Measurements from ENCODE around the gene C16orf46. TPM values are rescaled to one million over a fixed set of nuclear protein-coding genes. Genes with fewer than 3 reads are reported as not detected.

Gene C16orf46
- total and polyA plus RNA-seq, 2 of the 13 experiments (the other 11 are each of a cell fraction or from before 2014, with no cell fraction given): 0.38 to 0.55 TPM

DNA sequence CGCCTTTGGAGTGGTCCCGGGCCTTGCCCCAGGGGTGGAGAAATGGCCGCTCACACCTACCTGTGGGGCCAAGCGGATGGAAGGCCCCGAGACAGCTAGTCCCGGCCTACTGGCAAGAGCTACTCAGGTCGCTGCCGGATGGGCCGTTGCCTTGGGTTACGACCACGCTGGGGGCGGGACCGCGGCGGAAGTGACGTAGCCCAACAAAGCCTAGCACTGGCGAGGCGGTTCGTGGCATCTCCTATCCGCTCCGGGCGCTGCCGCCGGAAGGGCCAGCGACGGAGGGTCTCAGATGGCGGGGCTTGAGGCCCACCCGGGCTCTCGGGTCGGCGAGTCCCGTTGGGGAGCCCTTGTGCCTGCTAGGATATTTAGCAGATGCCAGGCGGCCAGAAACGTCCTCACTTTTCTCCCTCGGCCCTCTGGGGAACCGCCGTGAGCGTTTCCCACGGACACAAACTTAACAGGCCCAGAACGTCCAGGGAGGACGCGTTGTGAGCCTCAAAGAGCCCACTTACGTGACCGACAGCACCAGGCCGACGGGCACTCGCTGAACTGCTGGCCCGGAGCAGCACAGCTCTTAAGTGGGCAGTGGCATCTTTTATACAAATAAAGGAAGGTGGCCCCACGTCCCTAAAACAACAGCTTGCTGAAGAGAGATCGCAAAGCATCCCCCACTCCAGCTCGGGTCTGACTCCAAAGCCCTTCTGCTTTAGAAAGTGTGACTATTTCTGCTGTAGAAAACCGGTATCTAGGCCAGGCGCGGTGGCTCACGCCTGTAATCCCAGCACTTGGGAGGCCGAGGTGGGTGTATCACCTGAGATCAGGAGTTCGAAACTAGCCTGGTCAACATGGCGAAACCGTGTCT lies at the start of gene C16orf46 (continued):
- TF ChIP-seq TCF12 (IDR thresholded peaks at IDR 0.05): no peak
- TF ChIP-seq TCF12 (CRISPR knock-in tag; IDR thresholded peaks at IDR 0.05): 0 out of 2 replicates have a peak, but pooled peaks have one; percentile 81
- TF ChIP-seq NBN (conservative IDR thresholded peaks at IDR 0.05): no peak
- peak; percentile 25; the same call in 1 of the 2 replicates for TF ChIP-seq TEAD2 (CRISPR knock-in tag; IDR thresholded peaks at IDR 0.05)
- TF ChIP-seq, protein P1, sequence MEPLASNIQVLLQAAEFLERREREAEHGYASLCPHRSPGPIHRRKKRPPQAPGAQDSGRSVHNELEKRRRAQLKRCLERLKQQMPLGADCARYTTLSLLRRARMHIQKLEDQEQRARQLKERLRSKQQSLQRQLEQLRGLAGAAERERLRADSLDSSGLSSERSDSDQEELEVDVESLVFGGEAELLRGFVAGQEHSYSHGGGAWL (CRISPR knock-in tag; IDR thresholded peaks at IDR 0.05): 0 out of 2 replicates have a peak, but pooled peaks have one; percentile 36
- no peak for TF ChIP-seq MAF1 (CRISPR knock-in tag; IDR thresholded peaks at IDR 0.05; ENCODE audit: borderline replicate concordance)
- peak; percentile 57; the same call in 1 of the 2 replicates for TF ChIP-seq MIER2 (CRISPR knock-in tag; IDR thresholded peaks at IDR 0.05)
- TF ChIP-seq RARG (CRISPR knock-in tag; IDR thresholded peaks at IDR 0.05; ENCODE audit: low read depth): no peak
- TF ChIP-seq ZNF510 (CRISPR knock-in tag; IDR thresholded peaks at IDR 0.05; ENCODE audit: low read depth): no peak; the same call in 1 of the 2 replicates
- TF ChIP-seq, protein P2, sequence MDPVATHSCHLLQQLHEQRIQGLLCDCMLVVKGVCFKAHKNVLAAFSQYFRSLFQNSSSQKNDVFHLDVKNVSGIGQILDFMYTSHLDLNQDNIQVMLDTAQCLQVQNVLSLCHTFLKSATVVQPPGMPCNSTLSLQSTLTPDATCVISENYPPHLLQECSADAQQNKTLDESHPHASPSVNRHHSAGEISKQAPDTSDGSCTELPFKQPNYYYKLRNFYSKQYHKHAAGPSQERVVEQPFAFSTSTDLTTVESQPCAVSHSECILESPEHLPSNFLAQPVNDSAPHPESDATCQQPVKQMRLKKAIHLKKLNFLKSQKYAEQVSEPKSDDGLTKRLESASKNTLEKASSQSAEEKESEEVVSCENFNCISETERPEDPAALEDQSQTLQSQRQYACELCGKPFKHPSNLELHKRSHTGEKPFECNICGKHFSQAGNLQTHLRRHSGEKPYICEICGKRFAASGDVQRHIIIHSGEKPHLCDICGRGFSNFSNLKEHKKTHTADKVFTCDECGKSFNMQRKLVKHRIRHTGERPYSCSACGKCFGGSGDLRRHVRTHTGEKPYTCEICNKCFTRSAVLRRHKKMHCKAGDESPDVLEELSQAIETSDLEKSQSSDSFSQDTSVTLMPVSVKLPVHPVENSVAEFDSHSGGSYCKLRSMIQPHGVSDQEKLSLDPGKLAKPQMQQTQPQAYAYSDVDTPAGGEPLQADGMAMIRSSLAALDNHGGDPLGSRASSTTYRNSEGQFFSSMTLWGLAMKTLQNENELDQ (CRISPR knock-in tag; IDR thresholded peaks at IDR 0.05; ENCODE audit: borderline replicate concordance): no peak
- TF ChIP-seq, protein P3, sequence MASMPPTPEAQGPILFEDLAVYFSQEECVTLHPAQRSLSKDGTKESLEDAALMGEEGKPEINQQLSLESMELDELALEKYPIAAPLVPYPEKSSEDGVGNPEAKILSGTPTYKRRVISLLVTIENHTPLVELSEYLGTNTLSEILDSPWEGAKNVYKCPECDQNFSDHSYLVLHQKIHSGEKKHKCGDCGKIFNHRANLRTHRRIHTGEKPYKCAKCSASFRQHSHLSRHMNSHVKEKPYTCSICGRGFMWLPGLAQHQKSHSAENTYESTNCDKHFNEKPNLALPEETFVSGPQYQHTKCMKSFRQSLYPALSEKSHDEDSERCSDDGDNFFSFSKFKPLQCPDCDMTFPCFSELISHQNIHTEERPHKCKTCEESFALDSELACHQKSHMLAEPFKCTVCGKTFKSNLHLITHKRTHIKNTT (CRISPR knock-in tag; IDR thresholded peaks at IDR 0.05): 0 out of 2 replicates have a peak, but pooled peaks have one; percentile 73
- TF ChIP-seq BCL6 (CRISPR knock-in tag; IDR thresholded peaks at IDR 0.05): 0 out of 2 replicates have a peak, but pooled peaks have one; percentile 40
- TF ChIP-seq ZNF205 (CRISPR knock-in tag; IDR thresholded peaks at IDR 0.05): peak; percentile 80
- TF ChIP-seq, protein P4, sequence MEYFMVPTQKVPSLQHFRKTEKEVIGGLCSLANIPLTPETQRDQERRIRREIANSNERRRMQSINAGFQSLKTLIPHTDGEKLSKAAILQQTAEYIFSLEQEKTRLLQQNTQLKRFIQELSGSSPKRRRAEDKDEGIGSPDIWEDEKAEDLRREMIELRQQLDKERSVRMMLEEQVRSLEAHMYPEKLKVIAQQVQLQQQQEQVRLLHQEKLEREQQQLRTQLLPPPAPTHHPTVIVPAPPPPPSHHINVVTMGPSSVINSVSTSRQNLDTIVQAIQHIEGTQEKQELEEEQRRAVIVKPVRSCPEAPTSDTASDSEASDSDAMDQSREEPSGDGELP (IDR thresholded peaks at IDR 0.05; ENCODE audit: borderline replicate concordance, low read depth): no peak
- peak; percentile 67 for TF ChIP-seq NFYB (CRISPR knock-in tag; IDR thresholded peaks at IDR 0.05)
- TF ChIP-seq ZBTB38 (CRISPR knock-in tag; IDR thresholded peaks at IDR 0.05): peak; percentile 75
- peak; percentile 15; the same call in 1 of the 2 replicates for TF ChIP-seq HNF4G (IDR thresholded peaks at IDR 0.05; ENCODE audit: borderline replicate concordance, low read depth, low read length)
- TF ChIP-seq HNF4G (CRISPR knock-in tag; IDR thresholded peaks at IDR 0.05; ENCODE audit: borderline replicate concordance, low read depth): peak; percentile 71; the same call in 1 of the 2 replicates
- no peak for TF ChIP-seq RFX5 (IDR thresholded peaks at IDR 0.05; ENCODE audit: low read depth, low read length)
- TF ChIP-seq, protein P5, sequence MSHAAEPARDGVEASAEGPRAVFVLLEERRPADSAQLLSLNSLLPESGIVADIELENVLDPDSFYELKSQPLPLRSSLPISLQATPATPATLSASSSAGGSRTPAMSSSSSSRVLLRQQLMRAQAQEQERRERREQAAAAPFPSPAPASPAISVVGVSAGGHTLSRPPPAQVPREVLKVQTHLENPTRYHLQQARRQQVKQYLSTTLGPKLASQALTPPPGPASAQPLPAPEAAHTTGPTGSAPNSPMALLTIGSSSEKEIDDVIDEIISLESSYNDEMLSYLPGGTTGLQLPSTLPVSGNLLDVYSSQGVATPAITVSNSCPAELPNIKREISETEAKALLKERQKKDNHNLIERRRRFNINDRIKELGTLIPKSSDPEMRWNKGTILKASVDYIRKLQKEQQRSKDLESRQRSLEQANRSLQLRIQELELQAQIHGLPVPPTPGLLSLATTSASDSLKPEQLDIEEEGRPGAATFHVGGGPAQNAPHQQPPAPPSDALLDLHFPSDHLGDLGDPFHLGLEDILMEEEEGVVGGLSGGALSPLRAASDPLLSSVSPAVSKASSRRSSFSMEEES (CRISPR knock-in tag; IDR thresholded peaks at IDR 0.05): peak; percentile 48
- TF ChIP-seq ELF3 (CRISPR knock-in tag; IDR thresholded peaks at IDR 0.05): peak; percentile 62; the same call in 1 of the 2 replicates
- no peak for TF ChIP-seq KDM6A (CRISPR knock-in tag; IDR thresholded peaks at IDR 0.05; ENCODE audit: low read depth)
- peak; percentile 97 for TF ChIP-seq U2AF2 (IDR thresholded peaks at IDR 0.05; ENCODE audit: low read depth, low read length)
- 0 out of 2 replicates have a peak, but pooled peaks have one; percentile 65 for TF ChIP-seq GTF3A (CRISPR knock-in tag; conservative IDR thresholded peaks at IDR 0.05)
- TF ChIP-seq NR2C2 (CRISPR knock-in tag; IDR thresholded peaks at IDR 0.05; ENCODE audit: borderline replicate concordance): 0 out of 2 replicates have a peak, but pooled peaks have one; percentile 29

Measured in HepG2 (cell line).